ENCODE data around the gene DOCK2.

The DOCK2 gene

GRCh38 chr5:169864483-169864882 lies 227.4 kb downstream of the DOCK2 start:
- no peak for DNase-seq (ENCODE audit: low spot score)

GRCh38 chr5:169867347-169867746 lies 230.3 kb downstream of the DOCK2 start:
- no peak for DNase-seq (ENCODE audit: low spot score)

GRCh38 chr5:169869066-169869465 lies 232.0 kb downstream of the DOCK2 start:
- DNase-seq (ENCODE audit: low spot score), result no peak

GRCh38 chr5:169870211-169870610 lies 233.1 kb downstream of the DOCK2 start:
- DNase-seq (ENCODE audit: low spot score), result no peak

- no peak for DNase-seq (ENCODE audit: low spot score)
Observed at GRCh38 chr5:169871826-169872490, 234.9 kb downstream of the DOCK2 start.

GRCh38 chr5:169873642-169874041 lies 236.6 kb downstream of the DOCK2 start:
- DNase-seq (ENCODE audit: low spot score), result peak; percentile 15

- DNase-seq (ENCODE audit: low spot score), result no peak
Observed at GRCh38 chr5:169874621-169875020, 237.5 kb downstream of the DOCK2 start.

- DNase-seq (ENCODE audit: low spot score), result no peak
Observed at GRCh38 chr5:169875091-169875728, 238.1 kb downstream of the DOCK2 start.

- DNase-seq (ENCODE audit: low spot score), result no peak
Observed at GRCh38 chr5:169875731-169876130, 238.7 kb downstream of the DOCK2 start.

- DNase-seq (ENCODE audit: low spot score), result no peak
Observed at GRCh38 chr5:169876386-169876785, 239.3 kb downstream of the DOCK2 start.

- no peak for DNase-seq (ENCODE audit: low spot score)
Observed at GRCh38 chr5:169880012-169880663, 243.1 kb downstream of the DOCK2 start.

- no peak for DNase-seq (ENCODE audit: low spot score)
Observed at GRCh38 chr5:169880785-169881184, 243.7 kb downstream of the DOCK2 start.

GRCh38 chr5:169881702-169882303 lies 244.7 kb downstream of the DOCK2 start:
- no peak for DNase-seq (ENCODE audit: low spot score)

- no peak for DNase-seq (ENCODE audit: low spot score)
Observed at GRCh38 chr5:169886033-169886432, 249.0 kb downstream of the DOCK2 start.

- DNase-seq (ENCODE audit: low spot score), result no peak
Observed at GRCh38 chr5:169886677-169887076, 249.6 kb downstream of the DOCK2 start.

- no peak for DNase-seq (ENCODE audit: low spot score)
Observed at GRCh38 chr5:169889572-169889971, 252.5 kb downstream of the DOCK2 start.

- no peak for DNase-seq (ENCODE audit: low spot score)
Observed at GRCh38 chr5:169893010-169893409, 255.9 kb downstream of the DOCK2 start.

- no peak for DNase-seq (ENCODE audit: low spot score)
Observed at GRCh38 chr5:169893571-169893970, 256.5 kb downstream of the DOCK2 start.

- no peak for DNase-seq (ENCODE audit: low spot score)
Observed at GRCh38 chr5:169895926-169896325, 258.9 kb downstream of the DOCK2 start.

- DNase-seq (ENCODE audit: low spot score), result no peak
Observed at GRCh38 chr5:169897481-169897880, 260.4 kb downstream of the DOCK2 start.

- no peak for DNase-seq (ENCODE audit: low spot score)
Observed at GRCh38 chr5:169901896-169902295, 264.8 kb downstream of the DOCK2 start.

GRCh38 chr5:169904059-169904458 lies 267.0 kb downstream of the DOCK2 start:
- no peak for DNase-seq (ENCODE audit: low spot score)

GRCh38 chr5:169904508-169904907 lies 267.4 kb downstream of the DOCK2 start:
- no peak for DNase-seq (ENCODE audit: low spot score)
